Measurements from ENCODE around the gene PPHLN1.

- TF ChIP-seq, protein P1, sequence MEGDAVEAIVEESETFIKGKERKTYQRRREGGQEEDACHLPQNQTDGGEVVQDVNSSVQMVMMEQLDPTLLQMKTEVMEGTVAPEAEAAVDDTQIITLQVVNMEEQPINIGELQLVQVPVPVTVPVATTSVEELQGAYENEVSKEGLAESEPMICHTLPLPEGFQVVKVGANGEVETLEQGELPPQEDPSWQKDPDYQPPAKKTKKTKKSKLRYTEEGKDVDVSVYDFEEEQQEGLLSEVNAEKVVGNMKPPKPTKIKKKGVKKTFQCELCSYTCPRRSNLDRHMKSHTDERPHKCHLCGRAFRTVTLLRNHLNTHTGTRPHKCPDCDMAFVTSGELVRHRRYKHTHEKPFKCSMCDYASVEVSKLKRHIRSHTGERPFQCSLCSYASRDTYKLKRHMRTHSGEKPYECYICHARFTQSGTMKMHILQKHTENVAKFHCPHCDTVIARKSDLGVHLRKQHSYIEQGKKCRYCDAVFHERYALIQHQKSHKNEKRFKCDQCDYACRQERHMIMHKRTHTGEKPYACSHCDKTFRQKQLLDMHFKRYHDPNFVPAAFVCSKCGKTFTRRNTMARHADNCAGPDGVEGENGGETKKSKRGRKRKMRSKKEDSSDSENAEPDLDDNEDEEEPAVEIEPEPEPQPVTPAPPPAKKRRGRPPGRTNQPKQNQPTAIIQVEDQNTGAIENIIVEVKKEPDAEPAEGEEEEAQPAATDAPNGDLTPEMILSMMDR (IDR thresholded peaks at IDR 0.05; ENCODE audit: borderline replicate concordance, extremely low read depth, low read length, poor library complexity, severe bottlenecking), result no peak
- no peak for TF ChIP-seq EZH2 (IDR thresholded peaks at IDR 0.05; ENCODE audit: borderline replicate concordance, low read depth, low read length, severe bottlenecking)
These were observed 1.2 kb downstream of the PPHLN1 start for GRCh38 chr12:42327227-42327590.

Data from DND-41 (cell line).